Lower lobe of right lung (tissue), 2 donors: ENCODE measurements around the gene DIDO1. TPM values are rescaled to one million over a fixed set of nuclear protein-coding genes. Genes with fewer than 3 reads are reported as not detected.

Experiments
- ATAC-seq, 2 donors: fragments of 200-7000 bp; cut with Tn5 transposase; one replicate each; pipeline ENCODE4 v1.9.1; 2020 to 2022; ENCODE audit warnings: mild to moderate bottlenecking in 2 of 2, moderate library complexity in 2 of 2
- DNase-seq: peaks from one replicate; pipeline ENCODE4 v3.0.0-alpha.2; 2020
- H3K27ac ChIP-seq: fragments of 200-600 bp; one replicate; pipeline ENCODE4 v1.8.0; 2022
- H3K27me3 ChIP-seq: fragments of 200-600 bp; one replicate; pipeline ENCODE4 v1.8.0; 2022; ENCODE audit warnings: low read depth
- H3K36me3 ChIP-seq: fragments of 200-600 bp; one replicate; pipeline ENCODE4 v1.8.0; 2022; ENCODE audit warnings: mild to moderate bottlenecking
- H3K4me1 ChIP-seq: fragments of 200-600 bp; one replicate; pipeline ENCODE4 v1.8.0; 2022
- H3K4me3 ChIP-seq: fragments of 200-600 bp; one replicate; pipeline ENCODE4 v1.8.0; 2022; ENCODE audit warnings: mild to moderate bottlenecking
- H3K9me3 ChIP-seq: fragments of 200-600 bp; one replicate; pipeline ENCODE4 v1.8.0; 2022
- CTCF ChIP-seq: fragments of 200-600 bp; IDR thresholded peaks from one replicate; pipeline ENCODE4 v1.8.0; 2022; ENCODE audit warnings: antibody characterized with exemption, mild to moderate bottlenecking
- intact Hi-C: fragments of 100-400 bp; cut with DNase I; formaldehyde crosslinking; loops from one replicate; pipeline ENCODE4 v1.11.0; 2022
- total RNA-seq: library from RNA; stranded (reverse); fragmentation: NEBNext Ultra II Directional; extraction: Animal tissue kit (Norgen Biotek cat#: 25700); gene quantifications from one replicate; pipeline ENCODE4 v1.2.1, GENCODE V29; 2021
- donor health status: DM: no; HTN: yes; CAD: no; lungs with severe emphysema.

Gene DIDO1
- total RNA-seq, 1 donor from 2014 or later: 54.6 TPM

- intact Hi-C loops: no loop called here
- TF ChIP-seq CTCF: no peak
- ATAC-seq (peak; percentile 57 to 63), DNase-seq (peak; percentile 71)
- Histone ChIP-seq H3K4me3 (peak within 1 kb of the TSS; percentile 99), H3K27me3 (no peaks in the 10 kb centered on the region), H3K27ac (peak within 1 kb of the TSS; percentile 93), H3K4me1 (peaks cover 61% of the 10 kb centered on the region), H3K36me3 (peaks cover 42% of the 10 kb centered on the region), H3K9me3 (no peaks in the 10 kb centered on the region)
These were observed 12.0 kb upstream of the DIDO1 start, which contains the start of gene GID8 for GRCh38 chr20:62938105-62938888. TSS of gene GID8 (plus strand) at chr20:62938147. CDS start at chr20:62941503, 3,356 bp downstream.

GRCh38 chr20:62937268-62938104, 11.2 kb upstream of the DIDO1 start:
- Histone ChIP-seq H3K36me3 (peaks cover 43% of the 10 kb centered on the region), H3K27ac (peak overlapping the region; percentile 93), H3K4me3 (peak overlapping the region; percentile 99), H3K4me1 (peaks cover 61% of the 10 kb centered on the region), H3K27me3 (no peaks in the 10 kb centered on the region), H3K9me3 (no peaks in the 10 kb centered on the region)
- DNase-seq: peak; percentile 98
- intact Hi-C loops: no loop called here
- peak; percentile 97 to 98 for ATAC-seq
- TF ChIP-seq CTCF: no peak

- Histone ChIP-seq H3K4me3 (peak overlapping the region; percentile 99), H3K27me3 (no peaks in the 10 kb centered on the region), H3K36me3 (peaks cover 30% of the 10 kb centered on the region), H3K27ac (no peak overlapping the region), H3K9me3 (no peaks in the 10 kb centered on the region), H3K4me1 (peaks cover 58% of the 10 kb centered on the region)
- no peak for TF ChIP-seq CTCF
- DNase-seq (no peak), ATAC-seq (no peak)
- intact Hi-C loops: no loop called here
These were observed 9.8 kb upstream of the DIDO1 start for GRCh38 chr20:62935968-62936585.

- no peak for TF ChIP-seq CTCF
- no peaks in the 10 kb centered on the region for H3K9me3 ChIP-seq
- DNase-seq (no peak), ATAC-seq (no peak)
- intact Hi-C loops: no loop called here
- no peak overlapping the region for H3K27ac ChIP-seq
- H3K4me1 ChIP-seq: peaks cover 51% of the 10 kb centered on the region
- no peaks in the 10 kb centered on the region for H3K27me3 ChIP-seq
- H3K36me3 ChIP-seq: peaks cover 29% of the 10 kb centered on the region
- H3K4me3 ChIP-seq: no peak overlapping the region
These were observed 9.1 kb upstream of the DIDO1 start for GRCh38 chr20:62935204-62935967.

- DNase-seq (peak; percentile 15), ATAC-seq (no peak)
- H3K36me3 ChIP-seq: peaks cover 29% of the 10 kb centered on the region
- no peak for TF ChIP-seq CTCF
- intact Hi-C loops: no loop called here
- H3K27me3 ChIP-seq: no peaks in the 10 kb centered on the region
- H3K4me1 ChIP-seq: peaks cover 52% of the 10 kb centered on the region
- H3K9me3 ChIP-seq: no peaks in the 10 kb centered on the region
- H3K27ac ChIP-seq: no peak overlapping the region
- H3K4me3 ChIP-seq: no peak overlapping the region
These were observed 7.7 kb upstream of the DIDO1 start for GRCh38 chr20:62933966-62934365.
